HEK293 (cell line): ENCODE data around the gene CD46.

Experiments
- CTCF ChIA-PET: fragments of 350-600 bp; formaldehyde crosslinking; extraction: SDS; loops from one replicate; lab custom pipeline; 2021; ENCODE audit warnings: antibody characterized with exemption; lab: Yijun Ruan, JAX
- POLR2A ChIA-PET: fragments of 300-600 bp; formaldehyde crosslinking; extraction: SDS; loops from one replicate; lab custom pipeline; 2020; ENCODE audit warnings: antibody characterized with exemption, inconsistent platforms; lab: Yijun Ruan, JAX
- H3K27ac ChIP-seq: fragments of 200-500 bp; sonication (Bioruptor generic); 2 replicates; pipeline ENCODE4 v1.5.1; 2014; ENCODE audit warnings: low read depth, low read length, control low read depth, inconsistent platforms; ENCODE audit errors: extremely low read depth
- H3K36me3 ChIP-seq, 2 experiments: fragments of 200-500 bp in 1 of 2; sonication (Bioruptor generic) in 1 of 2; 1 replicate in 1 of 2; 2 replicates in 1 of 2; pipeline ENCODE4 v1.5.1; 2014 to 2017; ENCODE audit warnings: inconsistent platforms in 2 of 2, low read length in 2 of 2; ENCODE audit not compliant: control insufficient read depth in 2 of 2, insufficient read depth in 1 of 2
- H3K4me1 ChIP-seq: fragments of 200-500 bp; sonication (Bioruptor generic); 2 replicates; pipeline ENCODE4 v1.5.1; 2014; ENCODE audit warnings: mild to moderate bottlenecking, low read length, inconsistent platforms; ENCODE audit not compliant: control insufficient read depth, insufficient read depth
- H3K4me3 ChIP-seq: 2 replicates; pipeline ENCODE4 v1.5.1; 2011; ENCODE audit warnings: low read depth, mild to moderate bottlenecking, control low read depth, low read length, moderate library complexity
- H3K9me3 ChIP-seq: fragments of 200-500 bp; sonication (Bioruptor generic); 2 replicates; pipeline ENCODE4 v1.5.1; 2014; ENCODE audit warnings: low read depth, low read length, inconsistent platforms; ENCODE audit not compliant: control insufficient read depth, insufficient read depth
- BCL6B ChIP-seq: fragments of 450-650 bp; formaldehyde crosslinking; IDR thresholded peaks from 2 replicates; pipeline ENCODE4 v1.5.1; 2017; ENCODE audit warnings: missing biosample characterization, missing genetic modification characterization
- GLIS1 ChIP-seq: fragments of 450-650 bp; formaldehyde crosslinking; IDR thresholded peaks from 2 replicates; pipeline ENCODE4 v1.5.1; 2016; ENCODE audit warnings: missing biosample characterization, missing genetic modification characterization
- PRDM10 ChIP-seq: fragments of 450-650 bp; formaldehyde crosslinking; IDR thresholded peaks from 2 replicates; pipeline ENCODE4 v1.5.1; 2016; ENCODE audit warnings: missing biosample characterization, missing genetic modification characterization
- SP7 ChIP-seq: fragments of 450-650 bp; formaldehyde crosslinking; IDR thresholded peaks from 2 replicates; pipeline ENCODE4 v1.5.1; 2016; ENCODE audit warnings: missing biosample characterization, missing genetic modification characterization
- ZFHX2 ChIP-seq: fragments of 450-650 bp; formaldehyde crosslinking; conservative IDR thresholded peaks from 2 replicates; pipeline ENCODE4 v1.5.1; 2016; ENCODE audit warnings: missing biosample characterization, missing genetic modification characterization
- ZNF155 ChIP-seq: fragments of 450-650 bp; formaldehyde crosslinking; IDR thresholded peaks from 2 replicates; pipeline ENCODE4 v1.5.1; 2016; ENCODE audit warnings: missing biosample characterization, missing genetic modification characterization
- ZNF16 ChIP-seq: fragments of 450-650 bp; formaldehyde crosslinking; IDR thresholded peaks from 2 replicates; pipeline ENCODE4 v1.5.1; 2016; ENCODE audit warnings: low read depth, missing biosample characterization, missing genetic modification characterization
- ZNF18 ChIP-seq: fragments of 450-650 bp; formaldehyde crosslinking; IDR thresholded peaks from 2 replicates; pipeline ENCODE4 v1.5.1; 2016; ENCODE audit warnings: missing biosample characterization, missing genetic modification characterization
- ZNF37A ChIP-seq: fragments of 450-650 bp; IDR thresholded peaks from 2 replicates; pipeline ENCODE4 v1.5.1; 2018; ENCODE audit warnings: missing biosample characterization, missing genetic modification characterization
- ZNF449 ChIP-seq: fragments of 450-650 bp; formaldehyde crosslinking; IDR thresholded peaks from 2 replicates; pipeline ENCODE4 v1.5.1; 2017; ENCODE audit warnings: missing biosample characterization, mild to moderate bottlenecking, missing genetic modification characterization, moderate library complexity
- ZNF518A ChIP-seq: fragments of 450-650 bp; formaldehyde crosslinking; conservative IDR thresholded peaks from 2 replicates; pipeline ENCODE4 v1.5.1; 2016; ENCODE audit warnings: low read depth, missing biosample characterization, missing genetic modification characterization
- ZNF692 ChIP-seq: fragments of 450-650 bp; formaldehyde crosslinking; IDR thresholded peaks from 2 replicates; pipeline ENCODE4 v1.5.1; 2016; ENCODE audit warnings: missing biosample characterization, missing genetic modification characterization

CD46 gene

GRCh38 chr1:207745285-207745684 lies 6.6 kb upstream of the CD46 start:
- no peak for TF ChIP-seq ZNF449 (tag by site-specific recombination)
- TF ChIP-seq ZNF155 = no peak
- TF ChIP-seq ZFHX2 (tag by site-specific recombination) = no peak
- no peak for TF ChIP-seq ZNF16
- no peak for TF ChIP-seq GLIS1
- no peak for TF ChIP-seq BCL6B (tag by site-specific recombination)
- TF ChIP-seq ZNF518A (tag by site-specific recombination) = no peak
- no peak for TF ChIP-seq PRDM10 (tag by site-specific recombination)
- no peak for TF ChIP-seq SP7 (tag by site-specific recombination)
- ChIA-PET CTCF (no interaction called here), POLR2A (no interaction called here)
- no peak overlapping the region for H3K27ac ChIP-seq
- H3K36me3 ChIP-seq = no peaks in the 10 kb centered on the region
- no peaks in the 10 kb centered on the region for H3K9me3 ChIP-seq
- no peaks in the 10 kb centered on the region; the same call in 1 of the 2 replicates for H3K4me1 ChIP-seq
- no peak overlapping the region for H3K4me3 ChIP-seq

- TF ChIP-seq ZNF692 (tag by site-specific recombination) = 0 out of 2 replicates have a peak, but pooled peaks have one; percentile 15
- TF ChIP-seq ZNF37A (tag by site-specific recombination) = no peak
- no peak for TF ChIP-seq ZNF18
- TF ChIP-seq, all 188 proteins: peak for 1
- no peak overlapping the region for H3K4me3 ChIP-seq
- CTCF ChIA-PET = interaction anchor here (0.7 kb wide), 1 partner anchor 62 kb away, joined by 6 read pairs; no protein-coding TSS in a partner anchor
- no peaks in the 10 kb centered on the region for H3K9me3 ChIP-seq
- H3K36me3 ChIP-seq = no peaks in the 10 kb centered on the region
- POLR2A ChIA-PET = interaction anchor here (1.1 kb wide), 1 partner anchor 8 kb away, joined by 4 read pairs; no protein-coding TSS in a partner anchor
- H3K4me1 ChIP-seq = no peaks in the 10 kb centered on the region; the same call in 1 of the 2 replicates
- no peak overlapping the region for H3K27ac ChIP-seq
These were observed 5.8 kb upstream of the CD46 start for GRCh38 chr1:207745839-207746767.
